Pancreas (tissue), 10 donors: Measurements from ENCODE around the gene MADD. TPM values are rescaled to one million over a fixed set of nuclear protein-coding genes. Genes with fewer than 3 reads are reported as not detected.

Experiments used
- ATAC-seq, 4 donors: fragments of 200-7000 bp; cut with Tn5 transposase; one replicate each; pipeline versions ENCODE4 v1.8.0 to v1.9.1; 2020; ENCODE audit warnings: mild to moderate bottlenecking in 4 of 4, moderate library complexity in 4 of 4
- DNase-seq, 6 donors: peaks; one replicate each; pipeline ENCODE4 v3.0.0-alpha.2; 2020
- FAIRE-seq: peaks from 2 replicates; lab custom pipeline; 2012; peaks lifted over from hg19 to GRCh38; lab: Jason Lieb, UNC
- H3K27ac ChIP-seq, 4 donors: fragments of 200-600 bp; sonication (generic); 1 replicate in 3 of 4; 2 replicates in 1 of 4; pipeline versions ENCODE4 v1.5.0 to v1.8.0; 2020
- H3K27me3 ChIP-seq, 4 donors: fragments of 200-600 bp; one replicate each; pipeline ENCODE4 v1.8.0; 2021
- H3K36me3 ChIP-seq, 3 donors: fragments of 200-600 bp; sonication (generic) in 1 of 3; one replicate each; pipeline versions ENCODE4 v1.5.0 to v1.8.0; 2020 to 2021
- H3K4me1 ChIP-seq, 3 donors: fragments of 200-600 bp; one replicate each; pipeline ENCODE4 v1.8.0; 2021
- H3K4me3 ChIP-seq, 4 donors: fragments of 200-600 bp; sonication (generic) in 2 of 4; one replicate each; pipeline versions ENCODE4 v1.5.0 to v1.8.0; 2020 to 2021
- H3K9me3 ChIP-seq, 4 donors: fragments of 200-600 bp; one replicate each; pipeline ENCODE4 v1.8.0; 2021
- WGBS, 2 donors: extraction: QIAGEN DNeasy Blood & Tissue Kit; methylation state at CpG; one replicate each; pipeline ENCODE4 v1.1.7; 2013; 5-methylcytosine and 5-hydroxymethylcytosine counted together
- intact Hi-C, 3 donors: fragments of 100-400 bp; cut with DNase I; formaldehyde crosslinking; loops; one replicate each; pipeline versions ENCODE4 v1.11.1 to v1.14.2; 2022
- polyA plus RNA-seq, 2 donors: library from polyadenylated mRNA; stranded (reverse); fragments of 200-250 nt; gene quantifications; one replicate each; pipeline ENCODE4 v1.2.3, GENCODE V29; 2013
- total RNA-seq, 6 donors: library from RNA; stranded (reverse); fragmentation: NEBNext Ultra II Directional in 4 of 6; extraction: Animal tissue kit (Norgen Biotek cat#: 25700) in 4 of 6; gene quantifications; one replicate each; pipeline versions ENCODE4 v1.2.1 to v1.2.4, GENCODE V29; 2021 to 2023
- TF ChIP-seq, protein P1 (sequence below), 4 donors: fragments of 200-600 bp; sonication (generic) in 3 of 4; IDR thresholded peaks; one replicate each; pipeline versions ENCODE4 v1.5.0 to v1.8.0; 2021; ENCODE audit warnings: antibody characterized with exemption in 4 of 4
- donor health status: healthy with polysubstance abuse.
- donor health status: DM: no; HTN: no; CAD: no; lungs with moderate emphysema.
- donor health status: DM: no; HTN: no; CAD: no.
- donor health status: control.
- donor health status: control.
- donor health status: Bipolar disorder and iron deficiency.
- donor health status: DM: yes; HTN: yes; CAD: no.
- donor health status: DM: no; HTN: no; CAD: no.
- donor health status: DM: no; HTN: no; CAD: no.
- donor health status: DM: yes; HTN: yes; CAD: no.

Gene MADD
- total and polyA plus RNA-seq, 8 donors, result 15.0 to 36.9 (median 21.3) TPM

DNA sequence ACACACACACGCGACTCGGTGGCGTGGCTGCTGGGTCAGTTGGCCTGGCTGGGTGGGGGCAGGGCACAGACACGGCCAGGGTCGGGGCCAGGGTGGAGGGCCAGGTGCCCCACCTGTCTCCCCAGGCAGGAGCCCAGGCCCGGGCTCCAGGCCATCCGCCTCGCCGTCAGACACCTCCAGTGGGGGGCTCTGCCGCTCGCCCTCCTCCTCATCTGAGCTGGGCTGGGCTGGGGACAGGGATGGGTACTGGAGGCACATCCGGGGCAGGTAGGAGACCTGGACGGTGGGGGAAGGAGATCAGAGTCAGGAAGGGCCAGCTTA, 88.8 kb downstream of the MADD start:
- Histone ChIP-seq H3K9me3 (no peaks in the 10 kb centered on the region), H3K27me3 (no peaks in the 10 kb centered on the region), H3K4me1 (no peaks in the 10 kb centered on the region), H3K27ac (no peak overlapping the region), H3K4me3 (no peak overlapping the region), H3K36me3 (no peaks in the 10 kb centered on the region)
- TF ChIP-seq, protein P1, sequence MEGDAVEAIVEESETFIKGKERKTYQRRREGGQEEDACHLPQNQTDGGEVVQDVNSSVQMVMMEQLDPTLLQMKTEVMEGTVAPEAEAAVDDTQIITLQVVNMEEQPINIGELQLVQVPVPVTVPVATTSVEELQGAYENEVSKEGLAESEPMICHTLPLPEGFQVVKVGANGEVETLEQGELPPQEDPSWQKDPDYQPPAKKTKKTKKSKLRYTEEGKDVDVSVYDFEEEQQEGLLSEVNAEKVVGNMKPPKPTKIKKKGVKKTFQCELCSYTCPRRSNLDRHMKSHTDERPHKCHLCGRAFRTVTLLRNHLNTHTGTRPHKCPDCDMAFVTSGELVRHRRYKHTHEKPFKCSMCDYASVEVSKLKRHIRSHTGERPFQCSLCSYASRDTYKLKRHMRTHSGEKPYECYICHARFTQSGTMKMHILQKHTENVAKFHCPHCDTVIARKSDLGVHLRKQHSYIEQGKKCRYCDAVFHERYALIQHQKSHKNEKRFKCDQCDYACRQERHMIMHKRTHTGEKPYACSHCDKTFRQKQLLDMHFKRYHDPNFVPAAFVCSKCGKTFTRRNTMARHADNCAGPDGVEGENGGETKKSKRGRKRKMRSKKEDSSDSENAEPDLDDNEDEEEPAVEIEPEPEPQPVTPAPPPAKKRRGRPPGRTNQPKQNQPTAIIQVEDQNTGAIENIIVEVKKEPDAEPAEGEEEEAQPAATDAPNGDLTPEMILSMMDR (IDR thresholded peaks at IDR 0.05), result no peak
- DNase-seq (peak in 1 of 6 donors; percentile 71), ATAC-seq (no peak), FAIRE-seq (no peak)
- intact Hi-C loops, result loop anchor here in 1 of 3 donors (10.0 kb wide), 1 partner anchor 184 kb away; the partner anchor contains the start of gene ARFGAP2
- WGBS, 2 donors, result 63 to 72% methylated on average over 14 of the region's 14 CpGs

DNA sequence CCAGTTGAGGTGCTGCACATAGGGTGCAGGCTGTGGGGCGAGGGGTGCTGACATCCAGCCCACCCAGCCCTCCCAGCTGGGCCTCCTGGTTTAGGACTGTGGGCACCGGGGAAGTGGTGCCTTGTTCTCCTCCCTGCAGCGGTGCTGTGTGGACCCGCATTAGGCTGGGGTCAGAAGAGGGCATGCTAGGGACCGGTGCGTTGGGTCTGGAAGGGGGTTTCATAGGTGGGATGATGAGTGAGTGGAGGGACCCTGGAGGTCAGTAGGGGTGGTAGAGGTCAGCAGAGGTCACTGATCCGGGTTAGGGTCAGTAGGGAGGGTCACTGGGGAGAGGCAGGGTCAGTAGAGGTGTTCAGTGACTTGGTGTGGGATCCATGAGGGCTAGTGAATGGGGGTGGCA, 89.2 kb downstream of the MADD start:
- FAIRE-seq (no peak), DNase-seq (no peak), ATAC-seq (no peak)
- H3K4me3 ChIP-seq, result no peak overlapping the region
- no peaks in the 10 kb centered on the region for H3K36me3 ChIP-seq
- intact Hi-C loops, result loop anchor here in 1 of 3 donors (10.0 kb wide), 1 partner anchor 184 kb away; the partner anchor contains the start of gene ARFGAP2
- no peak overlapping the region for H3K27ac ChIP-seq
- WGBS, 2 donors, result 75 to 77% methylated on average over 7 of the region's 7 CpGs
- H3K27me3 ChIP-seq, result no peaks in the 10 kb centered on the region
- TF ChIP-seq, protein P1 (IDR thresholded peaks at IDR 0.05), result no peak
- no peaks in the 10 kb centered on the region for H3K4me1 ChIP-seq
- H3K9me3 ChIP-seq, result no peaks in the 10 kb centered on the region

DNA sequence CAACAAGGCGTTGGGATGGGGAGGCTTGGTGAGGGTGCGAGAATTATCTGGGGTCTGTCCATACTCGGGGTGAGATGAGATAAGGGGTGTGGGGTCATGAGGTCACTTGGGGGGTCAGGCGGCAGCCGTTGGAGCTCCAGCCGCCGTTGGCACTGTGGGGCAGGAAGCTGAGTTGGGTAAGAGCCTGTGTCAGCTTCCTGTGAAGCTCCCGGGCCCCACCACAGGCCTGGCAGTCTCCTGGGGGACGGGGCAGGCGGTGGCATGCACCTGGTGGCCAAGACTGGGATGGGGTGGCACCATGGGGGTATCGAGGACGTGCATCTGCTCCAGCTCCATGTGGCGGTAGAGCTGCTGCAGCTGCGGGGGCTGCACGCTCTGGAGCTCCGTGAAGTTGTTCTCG, 89.7 kb downstream of the MADD start:
- Histone ChIP-seq H3K4me3 (no peak overlapping the region), H3K9me3 (no peaks in the 10 kb centered on the region), H3K36me3 (no peaks in the 10 kb centered on the region), H3K27me3 (no peaks in the 10 kb centered on the region), H3K27ac (no peak overlapping the region), H3K4me1 (no peaks in the 10 kb centered on the region)
- ATAC-seq, result no peak
- intact Hi-C loops, result loop anchor here in 1 of 3 donors (10.0 kb wide), 1 partner anchor 185 kb away; the partner anchor contains the start of gene ARFGAP2
- DNase-seq, result no peak
- 76 to 87% methylated on average over 16 to 17 of the region's 17 CpGs for WGBS, 2 donors
- FAIRE-seq, result no peak
- TF ChIP-seq, protein P1 (IDR thresholded peaks at IDR 0.05), result no peak

DNA sequence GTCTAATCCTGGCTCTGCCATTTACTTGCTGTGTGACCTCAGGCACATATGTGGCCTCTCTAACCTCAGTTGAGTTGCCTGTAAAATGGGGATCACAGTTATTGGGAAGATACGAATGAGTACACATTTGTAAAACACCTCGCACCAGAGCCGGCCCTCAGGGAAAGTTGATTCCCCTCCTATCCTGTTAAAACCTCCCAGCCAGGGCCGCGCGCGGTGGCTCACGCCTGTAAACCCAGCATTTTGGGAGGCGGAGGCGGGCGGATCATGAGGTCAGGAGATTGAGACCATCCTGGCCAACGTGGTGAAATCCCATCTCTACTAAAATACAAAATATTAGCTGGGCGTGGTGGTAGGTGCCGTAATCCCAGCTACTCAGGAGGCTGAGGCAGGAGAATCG, 90.4 kb downstream of the MADD start:
- WGBS, 2 donors, result 87 to 94% methylated on average over 15 of the region's 15 CpGs
- no peak for DNase-seq
- FAIRE-seq, result no peak
- TF ChIP-seq, protein P1 (IDR thresholded peaks at IDR 0.05), result no peak
- H3K36me3 ChIP-seq, result no peaks in the 10 kb centered on the region
- intact Hi-C loops, result no loop called here
- no peak overlapping the region for H3K4me3 ChIP-seq
- H3K4me1 ChIP-seq, result no peaks in the 10 kb centered on the region
- no peak overlapping the region for H3K27ac ChIP-seq
- ATAC-seq, result no peak
- H3K9me3 ChIP-seq, result no peaks in the 10 kb centered on the region
- H3K27me3 ChIP-seq, result no peaks in the 10 kb centered on the region

DNA sequence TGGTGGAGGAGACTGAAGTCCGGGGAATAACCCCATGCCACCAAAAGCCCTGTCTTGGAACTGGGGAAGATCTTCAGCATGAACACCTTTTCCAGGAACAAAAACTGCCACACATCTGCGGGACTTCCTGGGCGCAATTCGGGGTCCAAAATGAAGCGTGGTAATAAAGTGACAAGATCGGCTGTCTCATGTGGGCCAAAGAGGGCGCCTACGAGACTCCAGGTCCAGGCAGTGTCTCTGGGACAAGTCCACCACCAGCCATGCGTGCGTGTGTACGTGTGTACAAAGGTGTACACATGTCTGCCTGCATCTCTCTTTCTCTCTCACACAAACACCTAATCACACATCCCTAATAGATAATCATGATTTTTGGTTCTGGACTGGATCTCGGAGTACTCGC, 91.5 kb downstream of the MADD start:
- H3K27ac ChIP-seq, result no peak overlapping the region
- TF ChIP-seq, protein P1 (IDR thresholded peaks at IDR 0.05), result no peak
- no peak overlapping the region for H3K4me3 ChIP-seq
- DNase-seq, result no peak
- WGBS, 2 donors, result 81 to 86% methylated on average over 13 of the region's 13 CpGs
- FAIRE-seq, result no peak
- H3K4me1 ChIP-seq, result no peaks in the 10 kb centered on the region
- H3K27me3 ChIP-seq, result no peaks in the 10 kb centered on the region
- no peaks in the 10 kb centered on the region for H3K36me3 ChIP-seq
- intact Hi-C loops, result no loop called here
- H3K9me3 ChIP-seq, result no peaks in the 10 kb centered on the region
- ATAC-seq, result no peak
